NCI-H2107 treated with DMSO at 0.1 percent for 48 hours (cell line): Measurements from ENCODE around the gene PZP.

Source experiments
- DNase-seq: peaks from one replicate; lab custom pipeline; 2025; ENCODE audit not compliant: unreplicated experiment; lab: John Stamatoyannopoulos, UW

Gene PZP

GRCh38 chr12:9127484-9127883 is 80.7 kb downstream of the PZP start:
- DNase-seq = no peak

GRCh38 chr12:9124383-9125031 is 83.7 kb downstream of the PZP start:
- no peak for DNase-seq

GRCh38 chr12:9123781-9124382 is 84.3 kb downstream of the PZP start:
- DNase-seq = no peak

GRCh38 chr12:9122091-9122609 is 86.0 kb downstream of the PZP start:
- no peak for DNase-seq

GRCh38 chr12:9120487-9121184 is 87.6 kb downstream of the PZP start:
- DNase-seq = no peak

GRCh38 chr12:9118158-9118557 is 90.0 kb downstream of the PZP start:
- no peak for DNase-seq

GRCh38 chr12:9115731-9116559 is 92.2 kb downstream of the PZP start, which contains the start of gene A2M:
Gene A2M (minus strand): TSS chr12:9115919. CDS start chr12:9115849, 70 bp downstream.
- no peak for DNase-seq

- no peak for DNase-seq
These were observed 93.2 kb downstream of the PZP start for GRCh38 chr12:9114946-9115345.

GRCh38 chr12:9113987-9114309 is 94.2 kb downstream of the PZP start:
- no peak for DNase-seq

- DNase-seq = no peak
These were observed 94.8 kb downstream of the PZP start for GRCh38 chr12:9113296-9113986.

GRCh38 chr12:9112076-9112853 is 95.9 kb downstream of the PZP start:
- no peak for DNase-seq

- no peak for DNase-seq
These were observed 96.7 kb downstream of the PZP start for GRCh38 chr12:9111525-9111924.

GRCh38 chr12:9109737-9110491 is 98.3 kb downstream of the PZP start:
- no peak for DNase-seq

- no peak for DNase-seq
These were observed 99.0 kb downstream of the PZP start for GRCh38 chr12:9109213-9109522.

- DNase-seq = no peak
These were observed 99.5 kb downstream of the PZP start for GRCh38 chr12:9108504-9109212.

- no peak for DNase-seq
These were observed 100.7 kb downstream of the PZP start for GRCh38 chr12:9107542-9107873.

- no peak for DNase-seq
These were observed 101.3 kb downstream of the PZP start for GRCh38 chr12:9106610-9107541.

- no peak for DNase-seq
These were observed 102.1 kb downstream of the PZP start for GRCh38 chr12:9106067-9106466.
